ENCODE data around the gene ETFDH.

DNA sequence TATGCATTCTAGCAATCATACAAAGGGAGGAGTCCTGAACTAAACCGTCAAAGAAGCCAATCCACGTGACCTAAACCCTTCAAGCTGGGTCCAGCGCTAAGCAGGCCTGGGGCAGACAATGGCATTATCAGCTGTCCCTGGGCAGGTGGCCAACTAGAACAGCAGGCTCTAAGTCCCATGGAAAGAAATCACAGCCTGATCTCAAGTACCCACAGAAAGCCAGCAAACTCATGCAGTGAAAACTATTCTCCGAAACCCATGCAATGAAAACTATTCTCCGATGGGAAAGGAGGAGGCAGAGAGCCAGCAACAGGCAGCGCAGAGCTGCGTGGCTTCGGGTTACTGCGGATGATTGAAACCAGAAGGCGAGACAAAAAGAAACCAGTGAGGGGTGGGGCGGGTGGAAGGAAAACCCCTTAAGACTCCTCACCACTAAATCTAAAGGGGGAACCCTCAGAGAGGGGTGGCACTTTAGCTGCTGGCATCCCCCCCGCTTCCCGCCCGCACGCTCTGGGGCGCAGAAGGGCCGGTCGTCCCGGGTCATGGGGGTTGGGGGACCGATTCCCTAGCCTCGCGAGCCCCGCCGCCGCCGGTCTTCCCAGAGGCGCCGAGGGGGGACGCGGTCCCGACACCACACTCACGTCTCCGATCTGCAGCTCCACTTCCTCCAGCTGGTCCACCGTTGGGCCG, 976 bp upstream of the ETFDH start:
- TF ChIP-seq, protein P1, sequence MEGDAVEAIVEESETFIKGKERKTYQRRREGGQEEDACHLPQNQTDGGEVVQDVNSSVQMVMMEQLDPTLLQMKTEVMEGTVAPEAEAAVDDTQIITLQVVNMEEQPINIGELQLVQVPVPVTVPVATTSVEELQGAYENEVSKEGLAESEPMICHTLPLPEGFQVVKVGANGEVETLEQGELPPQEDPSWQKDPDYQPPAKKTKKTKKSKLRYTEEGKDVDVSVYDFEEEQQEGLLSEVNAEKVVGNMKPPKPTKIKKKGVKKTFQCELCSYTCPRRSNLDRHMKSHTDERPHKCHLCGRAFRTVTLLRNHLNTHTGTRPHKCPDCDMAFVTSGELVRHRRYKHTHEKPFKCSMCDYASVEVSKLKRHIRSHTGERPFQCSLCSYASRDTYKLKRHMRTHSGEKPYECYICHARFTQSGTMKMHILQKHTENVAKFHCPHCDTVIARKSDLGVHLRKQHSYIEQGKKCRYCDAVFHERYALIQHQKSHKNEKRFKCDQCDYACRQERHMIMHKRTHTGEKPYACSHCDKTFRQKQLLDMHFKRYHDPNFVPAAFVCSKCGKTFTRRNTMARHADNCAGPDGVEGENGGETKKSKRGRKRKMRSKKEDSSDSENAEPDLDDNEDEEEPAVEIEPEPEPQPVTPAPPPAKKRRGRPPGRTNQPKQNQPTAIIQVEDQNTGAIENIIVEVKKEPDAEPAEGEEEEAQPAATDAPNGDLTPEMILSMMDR (conservative IDR thresholded peaks at IDR 0.05; ENCODE audit: low read depth in 2 of 2): no peak
- TF ChIP-seq POLR2AphosphoS5 (IDR thresholded peaks at IDR 0.05; ENCODE audit: low read depth) (no peak), EZH2 (IDR thresholded peaks at IDR 0.05; ENCODE audit: low read depth, unreplicated experiment) (no peak), CREB1 (CRISPR knock-in tag; IDR thresholded peaks at IDR 0.05; ENCODE audit: low read depth) (no peak), REST (IDR thresholded peaks at IDR 0.05; ENCODE audit: unreplicated experiment) (no peak), STAT1 (IDR thresholded peaks at IDR 0.05; ENCODE audit: unreplicated experiment) (no peak), NANOG (IDR thresholded peaks at IDR 0.05; ENCODE audit: borderline replicate concordance) (no peak)
- TF ChIP-seq, protein P2, sequence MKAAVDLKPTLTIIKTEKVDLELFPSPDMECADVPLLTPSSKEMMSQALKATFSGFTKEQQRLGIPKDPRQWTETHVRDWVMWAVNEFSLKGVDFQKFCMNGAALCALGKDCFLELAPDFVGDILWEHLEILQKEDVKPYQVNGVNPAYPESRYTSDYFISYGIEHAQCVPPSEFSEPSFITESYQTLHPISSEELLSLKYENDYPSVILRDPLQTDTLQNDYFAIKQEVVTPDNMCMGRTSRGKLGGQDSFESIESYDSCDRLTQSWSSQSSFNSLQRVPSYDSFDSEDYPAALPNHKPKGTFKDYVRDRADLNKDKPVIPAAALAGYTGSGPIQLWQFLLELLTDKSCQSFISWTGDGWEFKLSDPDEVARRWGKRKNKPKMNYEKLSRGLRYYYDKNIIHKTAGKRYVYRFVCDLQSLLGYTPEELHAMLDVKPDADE (IDR thresholded peaks at IDR 0.05): no peak

Data from GM23338 (cell line).